Measurements from ENCODE around the gene RAMAC. TPM values are rescaled to one million over a fixed set of nuclear protein-coding genes. Genes with fewer than 3 reads are reported as not detected.

Gene RAMAC
- total and polyA plus RNA-seq, 2 of the 8 experiments (the other 6 are each of a cell fraction or from before 2014, with no cell fraction given), result 20.7 to 32.9 TPM

GRCh38 chr15:82972990-82973389, 13.0 kb upstream of the RAMAC start (continued):
- TF ChIP-seq CHD1 (IDR thresholded peaks at IDR 0.05; ENCODE audit: low read depth, low read length), result no peak
